HG03066 (cell line): ENCODE measurements around the gene ANKRD39.

ENCODE experiments used
- ATAC-seq: cut with Tn5 transposase; IDR thresholded peaks from one replicate; pipeline ENCODE4 v1.9.1; 2021; ENCODE audit warnings: low read depth; ENCODE audit not compliant: unreplicated experiment

Gene ANKRD39

GRCh38 chr2:96832754-96833507 is 24.9 kb downstream of the ANKRD39 start:
- no peak for ATAC-seq

DNA sequence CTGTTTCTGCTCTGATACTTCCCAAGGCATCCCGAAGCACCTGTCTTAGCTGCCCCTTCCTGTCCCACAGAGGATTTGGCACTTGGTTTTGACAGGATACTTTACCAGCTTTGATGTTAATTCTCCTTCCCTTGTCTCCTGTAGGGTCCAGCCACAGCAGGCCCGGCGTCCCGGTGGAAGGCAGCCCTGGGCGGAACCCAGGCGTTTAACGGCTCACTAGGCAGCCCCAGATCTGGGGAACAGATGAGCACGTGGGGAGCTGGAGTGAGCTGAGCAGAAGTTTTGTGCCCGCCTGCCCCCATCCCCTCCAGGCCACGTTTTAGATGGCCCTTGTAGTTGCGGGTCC is 25.4 kb downstream of the ANKRD39 start:
- no peak for ATAC-seq

DNA sequence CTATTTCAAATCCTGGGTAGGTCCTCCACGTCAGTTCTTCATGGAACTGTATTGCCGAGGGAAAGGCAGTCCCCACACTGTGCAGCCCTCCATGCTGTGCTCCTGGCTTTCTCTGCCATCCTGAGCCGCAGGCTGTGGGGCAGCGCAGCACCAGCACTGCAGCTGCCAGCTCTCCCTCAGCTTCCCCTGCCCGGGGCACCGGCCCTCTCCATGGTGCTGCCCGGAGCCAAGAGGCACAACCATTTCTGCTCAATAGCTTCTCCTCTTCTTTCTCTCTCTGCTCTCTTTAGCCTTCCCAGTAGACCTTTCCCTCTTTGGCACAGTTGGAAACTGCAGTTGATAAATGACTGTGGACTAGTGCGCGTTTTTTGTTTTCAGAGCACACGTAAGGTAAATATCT is 26.1 kb downstream of the ANKRD39 start:
- no peak for ATAC-seq

DNA sequence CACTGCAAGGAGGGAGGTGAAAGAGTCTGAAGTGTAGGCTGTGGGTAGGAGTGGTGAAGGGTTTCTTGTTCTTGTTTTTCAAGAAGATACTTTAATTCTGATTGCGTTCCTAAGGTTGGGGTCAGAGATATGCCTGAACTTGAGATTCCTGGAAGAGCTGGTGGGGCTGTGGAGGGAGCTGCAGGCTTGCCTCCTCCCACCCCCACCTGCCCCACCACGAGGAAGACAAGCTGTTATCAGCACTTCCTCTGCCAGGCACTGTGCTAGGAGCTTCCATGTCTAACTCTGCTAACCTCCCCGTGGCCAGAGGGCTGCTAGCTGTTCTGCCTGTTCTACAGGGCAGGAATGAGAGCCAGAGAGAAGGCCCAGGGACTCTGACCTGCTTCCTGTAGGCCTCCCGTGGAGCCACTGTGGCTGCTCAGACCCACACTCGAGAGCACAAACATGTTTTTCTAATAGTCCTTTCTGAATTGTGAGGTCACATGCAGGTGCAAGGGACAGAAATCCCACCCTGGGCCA is 27.7 kb downstream of the ANKRD39 start:
- no peak for ATAC-seq

GRCh38 chr2:96828874-96829273 is 28.9 kb downstream of the ANKRD39 start:
- no peak for ATAC-seq

DNA sequence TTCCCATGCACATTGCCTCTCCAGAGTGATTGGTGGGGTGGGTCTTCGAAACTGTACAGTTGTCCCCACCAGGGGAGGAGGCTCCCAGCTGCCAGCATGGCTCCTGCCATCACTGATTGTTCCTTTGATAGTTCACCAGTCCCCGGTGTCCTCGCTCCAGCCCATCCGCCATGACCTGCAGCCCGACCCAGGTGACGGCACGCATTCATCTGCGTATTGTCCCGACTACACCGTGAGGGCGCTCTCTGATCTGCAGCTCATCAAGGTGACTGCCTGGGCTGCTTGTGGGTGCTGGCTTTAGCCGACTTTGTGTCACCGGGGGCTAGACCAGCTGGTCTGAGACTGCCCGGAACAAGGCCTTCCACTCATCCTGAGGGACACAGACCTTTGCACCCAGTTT is 29.4 kb downstream of the ANKRD39 start:
- no peak for ATAC-seq

DNA sequence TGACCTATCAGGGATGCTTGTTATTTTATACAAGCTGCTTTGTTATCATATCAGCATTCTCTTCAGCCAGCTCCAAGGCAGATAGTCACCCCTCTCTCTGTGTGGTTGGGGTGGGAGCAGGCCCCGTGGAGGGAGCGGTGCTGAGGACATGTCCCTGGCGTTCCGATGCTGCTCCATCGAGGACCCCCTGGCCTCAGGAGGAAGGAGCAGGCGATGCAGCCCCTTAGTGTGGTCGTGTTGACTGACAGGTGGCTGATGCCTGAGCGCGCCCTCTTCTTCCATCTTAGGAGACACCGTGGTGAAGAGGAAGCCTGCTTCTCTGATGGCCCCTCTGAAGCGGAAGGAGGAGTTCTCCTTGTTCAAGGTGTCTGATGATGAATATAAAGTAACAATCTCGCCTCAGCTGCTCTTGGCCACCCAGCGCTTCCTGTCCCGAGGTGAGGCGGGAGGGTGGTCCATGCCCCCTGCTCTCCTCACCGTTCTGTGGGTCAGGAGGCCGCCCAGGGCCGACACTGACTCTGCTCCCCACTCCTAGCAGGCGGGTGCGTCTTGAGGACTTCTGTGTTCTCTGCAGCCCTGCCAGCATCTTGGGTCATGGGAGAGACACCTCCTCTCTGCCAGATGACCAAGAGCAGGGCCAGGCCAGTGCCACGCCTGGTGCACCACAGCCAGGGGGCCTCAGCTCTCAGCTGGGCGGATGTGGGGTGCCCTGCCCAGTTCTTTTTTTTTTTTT is 31.1 kb downstream of the ANKRD39 start:
- no peak for ATAC-seq

DNA sequence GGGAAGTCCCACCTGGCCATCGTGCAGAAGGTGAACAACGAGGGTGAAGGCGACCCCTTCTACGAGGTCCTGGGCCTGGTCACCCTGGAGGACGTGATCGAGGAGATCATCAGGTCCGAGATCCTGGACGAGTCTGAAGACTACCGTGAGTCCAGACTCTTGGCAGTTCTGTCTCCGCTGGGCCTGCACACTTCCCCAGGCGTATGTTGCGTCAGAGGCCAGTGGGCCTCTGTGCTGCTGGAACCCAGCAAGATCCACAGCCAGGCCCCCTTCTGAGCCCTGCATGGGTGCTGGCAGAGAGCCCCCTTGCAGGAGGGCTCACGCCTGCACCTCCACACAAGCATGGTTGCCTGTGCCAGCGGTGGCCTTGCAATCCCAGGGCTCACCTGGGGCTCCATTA is 32.8 kb downstream of the ANKRD39 start:
- no peak for ATAC-seq

GRCh38 chr2:96824079-96824870 is 33.5 kb downstream of the ANKRD39 start:
- ATAC-seq, result no peak

DNA sequence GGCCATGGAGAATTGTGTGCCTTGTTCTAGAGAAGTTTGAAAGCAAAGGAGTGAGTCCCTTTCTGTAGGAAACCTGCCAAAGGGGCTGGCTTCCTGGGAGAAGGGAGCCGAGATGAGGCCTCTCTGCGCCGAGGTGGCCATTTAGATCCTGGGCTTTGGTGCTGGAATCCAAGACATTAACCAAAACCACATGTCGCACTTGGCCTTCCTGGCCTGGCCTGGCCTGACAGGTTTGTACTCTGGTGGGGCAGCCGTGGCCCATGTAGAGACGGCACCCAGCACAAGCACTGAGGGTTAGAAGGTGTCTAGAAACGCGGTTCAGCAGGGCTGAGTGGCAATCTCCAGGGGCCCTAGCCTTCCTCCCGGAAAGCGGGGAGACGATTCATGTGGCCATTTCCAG is 34.6 kb downstream of the ANKRD39 start:
- no peak for ATAC-seq

GRCh38 chr2:96822786-96823185 is 35.0 kb downstream of the ANKRD39 start:
- ATAC-seq, result no peak

- ATAC-seq, result no peak
Observed at GRCh38 chr2:96821113-96821675, 36.6 kb downstream of the ANKRD39 start.

GRCh38 chr2:96819876-96820511 is 37.8 kb downstream of the ANKRD39 start:
- no peak for ATAC-seq

DNA sequence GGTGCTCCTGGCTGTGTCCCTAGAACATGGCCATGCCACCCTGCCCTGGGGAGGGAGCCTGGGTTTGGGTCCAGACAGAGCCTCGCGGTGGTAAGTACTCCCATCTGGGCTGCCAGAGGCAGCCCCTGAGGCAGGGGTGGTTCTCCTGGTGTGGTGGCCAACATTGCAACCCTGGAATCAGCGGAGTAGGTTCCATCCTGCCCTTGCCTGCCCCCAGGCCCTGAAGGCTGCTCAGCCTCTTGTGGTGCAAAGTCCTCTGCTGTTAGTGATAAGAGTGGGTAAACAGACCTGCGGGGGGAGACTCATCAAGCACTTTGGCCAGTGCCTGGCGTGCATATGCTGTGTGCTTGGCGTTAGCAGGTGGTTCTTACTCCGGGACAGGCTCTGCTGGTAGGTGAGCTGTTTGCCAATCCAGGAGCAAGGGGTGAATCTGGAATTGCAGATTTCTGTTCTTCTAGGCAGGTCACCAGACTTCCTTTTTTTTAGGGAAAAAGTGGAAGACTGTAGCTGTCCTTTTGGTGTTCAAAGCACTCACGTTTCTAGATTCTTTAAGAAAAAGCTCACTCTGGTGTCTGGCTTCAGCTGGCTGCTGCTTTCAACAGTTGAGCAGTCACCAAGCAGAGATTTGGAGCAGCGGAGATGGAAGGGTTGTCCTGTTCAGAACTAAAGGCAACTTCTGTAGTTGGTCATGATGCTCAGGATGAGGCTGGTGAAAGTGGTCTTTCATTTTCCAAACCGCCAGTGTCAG is 38.5 kb downstream of the ANKRD39 start:
- ATAC-seq, result no peak

- no peak for ATAC-seq
Observed at GRCh38 chr2:96817882-96818281, 39.9 kb downstream of the ANKRD39 start.

GRCh38 chr2:96816836-96817702 is 40.7 kb downstream of the ANKRD39 start:
- no peak for ATAC-seq

GRCh38 chr2:96816127-96816835 is 41.5 kb downstream of the ANKRD39 start, which contains the start of gene CNNM3:
CNNM3 (plus strand) TSS chr2:96816268; CDS start chr2:96816278, 10 bp downstream.
- ATAC-seq, result peak; percentile 89
